ENCODE results near the gene ETHE1. TPM values are rescaled to one million over a fixed set of nuclear protein-coding genes. Genes with fewer than 3 reads are reported as not detected.
A peak's percentile ranks its signal among the peaks of the same experiment; 100 is the strongest.

Gene ETHE1
- polyA plus RNA-seq, 3 donors = 71.2 to 135 (median 111) TPM

- H3K79me2 ChIP-seq (ENCODE audit: insufficient read depth, low read length) = no peaks in the 10 kb centered on the region
- Mint-ChIP-seq H3K27me3 (ENCODE audit: low read depth in 3 of 3) (peaks cover 0 to 1% (median 1%) of the 10 kb centered on the region in 3 donors), H3K9me3 (peaks cover 0 to 4% (median 0%) of the 10 kb centered on the region in 7 donors), H3K36me3 (peaks cover 0 to 6% of the 10 kb centered on the region in 2 donors), H3K4me3 (no peak overlapping the region), H3K27ac (peak overlapping the region in 1 of 7 donors; percentile 87), H3K4me1 (peaks cover 38% of the 10 kb centered on the region)
- 100% methylated on average over 5 of the region's 7 CpGs for whole genome bisulfite sequencing (ENCODE audit: insufficient coverage)
- H3K4me3 ChIP-seq (replicated peaks in 1 of 3; ENCODE audit: low read depth in 2 of 3, low read length in 3 of 3) = no peak overlapping the region
- H3K9ac ChIP-seq (ENCODE audit: insufficient read depth, low read length, poor library complexity, severe bottlenecking) = no peak overlapping the region
- H3K36me3 ChIP-seq (replicated peaks in 1 of 2; ENCODE audit: control insufficient read depth in 1 of 2, insufficient read depth in 2 of 2, low read length in 2 of 2) = no peaks in the 10 kb centered on the region
- no peak overlapping the region for H2AFZ ChIP-seq (ENCODE audit: insufficient read depth, low read depth, low read length, poor library complexity, severe bottlenecking)
- intact Hi-C loops (cut with micrococcal nuclease) = no loop called here
- H3K27ac ChIP-seq (ENCODE audit: low read depth in 1 of 2, low read length in 2 of 2) = no peak overlapping the region
- DNase-seq = no peak
- H3K27me3 ChIP-seq (ENCODE audit: control insufficient read depth in 2 of 2, insufficient read depth in 2 of 2, low read length in 2 of 2) = no peaks in the 10 kb centered on the region
- no peaks in the 10 kb centered on the region for H3K9me3 ChIP-seq (replicated peaks in 1 of 2; ENCODE audit: control insufficient read depth in 1 of 2, insufficient read depth in 1 of 2, low read length in 2 of 2)
- no peaks in the 10 kb centered on the region for H4K20me1 ChIP-seq (ENCODE audit: insufficient read depth, low read length)
- no peak for TF ChIP-seq CTCF (IDR thresholded peaks at IDR 0.05)
- H3K4me1 ChIP-seq (ENCODE audit: control insufficient read depth in 1 of 2, insufficient read depth in 2 of 2, low read length in 2 of 2) = peaks cover 39 to 42% of the 10 kb centered on the region in 2 donors
- H3K4me2 ChIP-seq (replicated peaks; ENCODE audit: extremely low read depth, low read length, poor library complexity, severe bottlenecking) = no peak overlapping the region
These were observed 40.6 kb downstream of the ETHE1 start for GRCh38 chr19:43486412-43486811.

GRCh38 chr19:43485951-43486350, 41.0 kb downstream of the ETHE1 start:
- Histone ChIP-seq H2AFZ (ENCODE audit: insufficient read depth, low read depth, low read length, poor library complexity, severe bottlenecking) (peak overlapping the region; percentile 46), H3K9ac (ENCODE audit: insufficient read depth, low read length, poor library complexity, severe bottlenecking) (no peak overlapping the region), H3K27me3 (ENCODE audit: control insufficient read depth in 2 of 2, insufficient read depth in 2 of 2, low read length in 2 of 2) (no peaks in the 10 kb centered on the region), H4K20me1 (ENCODE audit: insufficient read depth, low read length) (no peaks in the 10 kb centered on the region), H3K36me3 (replicated peaks in 1 of 2; ENCODE audit: control insufficient read depth in 1 of 2, insufficient read depth in 2 of 2, low read length in 2 of 2) (no peaks in the 10 kb centered on the region), H3K27ac (ENCODE audit: low read depth in 1 of 2, low read length in 2 of 2) (no peak overlapping the region), H3K4me2 (replicated peaks; ENCODE audit: extremely low read depth, low read length, poor library complexity, severe bottlenecking) (no peak overlapping the region), H3K4me1 (ENCODE audit: control insufficient read depth in 1 of 2, insufficient read depth in 2 of 2, low read length in 2 of 2) (peaks cover 39 to 42% of the 10 kb centered on the region in 2 donors), H3K4me3 (replicated peaks in 1 of 3; ENCODE audit: low read depth in 2 of 3, low read length in 3 of 3) (no peak overlapping the region), H3K9me3 (replicated peaks in 1 of 2; ENCODE audit: control insufficient read depth in 1 of 2, insufficient read depth in 1 of 2, low read length in 2 of 2) (no peaks in the 10 kb centered on the region), H3K79me2 (ENCODE audit: insufficient read depth, low read length) (no peaks in the 10 kb centered on the region)
- H3K4me3 Mint-ChIP-seq = no peak overlapping the region
- peaks cover 0 to 1% (median 1%) of the 10 kb centered on the region in 3 donors for H3K27me3 Mint-ChIP-seq (ENCODE audit: low read depth in 3 of 3)
- peak in 1 of 3 donors; percentile 53 for DNase-seq
- H3K27ac Mint-ChIP-seq = peak overlapping the region in 1 of 7 donors; percentile 87
- intact Hi-C loops (cut with micrococcal nuclease) = no loop called here
- no peak for TF ChIP-seq CTCF (IDR thresholded peaks at IDR 0.05)
- peaks cover 0 to 4% (median 0%) of the 10 kb centered on the region in 7 donors for H3K9me3 Mint-ChIP-seq
- WGBS (ENCODE audit: insufficient coverage) = 63% methylated on average over 6 of the region's 6 CpGs
- peaks cover under 1 to 7% of the 10 kb centered on the region in 2 donors for H3K36me3 Mint-ChIP-seq
- H3K4me1 Mint-ChIP-seq = peaks cover 38% of the 10 kb centered on the region

All from CD14-positive monocyte (primary cell).